CD14-positive monocyte (primary cell): ENCODE results near the gene HEYL. TPM values are rescaled to one million over a fixed set of nuclear protein-coding genes. Genes with fewer than 3 reads are reported as not detected.

ENCODE experiments used
- DNase-seq, 3 donors: peaks; one replicate each; pipeline ENCODE4 v3.0.0-alpha.2; 2011 to 2022
- H2AFZ ChIP-seq: 2 replicates; pipeline ENCODE4 v1.6.0; 2012; ENCODE audit warnings: mild to moderate bottlenecking, low read depth, low read length, inconsistent platforms; ENCODE audit not compliant: insufficient read depth, poor library complexity, severe bottlenecking
- H3K27ac ChIP-seq, 2 donors: 1 replicate in 1 of 2; 2 replicates in 1 of 2; pipeline ENCODE4 v1.5.1; 2012 to 2013; ENCODE audit warnings: low read length in 2 of 2, control low read depth in 1 of 2, inconsistent platforms in 1 of 2, low read depth in 1 of 2, mild to moderate bottlenecking in 1 of 2
- H3K27me3 ChIP-seq, 2 donors: one replicate each; pipeline versions ENCODE4 v1.6.0 to v1.6.1; 2011 to 2013; ENCODE audit warnings: low read length in 2 of 2; ENCODE audit not compliant: control insufficient read depth in 2 of 2, insufficient read depth in 2 of 2
- H3K36me3 ChIP-seq, 2 donors: replicated peaks in 1 of 2; 1 replicate in 1 of 2; 2 replicates in 1 of 2; pipeline versions ENCODE4 v1.5.1 to v1.6.1; 2012 to 2013; ENCODE audit warnings: low read length in 2 of 2, control low read depth in 1 of 2, inconsistent platforms in 1 of 2, mild to moderate bottlenecking in 1 of 2; ENCODE audit not compliant: insufficient read depth in 2 of 2, control insufficient read depth in 1 of 2
- H3K4me1 ChIP-seq, 2 donors: 1 replicate in 1 of 2; 2 replicates in 1 of 2; pipeline versions ENCODE4 v1.5.1 to v1.6.1; 2012 to 2013; ENCODE audit warnings: low read length in 2 of 2, control low read depth in 1 of 2, inconsistent platforms in 1 of 2, mild to moderate bottlenecking in 1 of 2, moderate library complexity in 1 of 2; ENCODE audit not compliant: insufficient read depth in 2 of 2, control insufficient read depth in 1 of 2
- H3K4me2 ChIP-seq: replicated peaks from 2 replicates; pipeline ENCODE3; 2012; ENCODE audit warnings: low read length, moderate library complexity, mild to moderate bottlenecking; ENCODE audit not compliant: poor library complexity, severe bottlenecking; ENCODE audit errors: extremely low read depth
- H3K4me3 ChIP-seq, 3 experiments: fragments of 200-600 bp in 1 of 3; sonication (generic) in 1 of 3; replicated peaks in 1 of 3; 1 replicate in 2 of 3; 2 replicates in 1 of 3; pipeline ENCODE4 v1.5.1; 2011 to 2013; ENCODE audit warnings: low read length in 3 of 3, mild to moderate bottlenecking in 3 of 3, control low read depth in 2 of 3, low read depth in 2 of 3, inconsistent platforms in 1 of 3, moderate library complexity in 1 of 3
- H3K79me2 ChIP-seq: 2 replicates; pipeline ENCODE4 v1.6.0; 2012; ENCODE audit warnings: mild to moderate bottlenecking, control low read depth, inconsistent platforms, low read length, moderate library complexity; ENCODE audit not compliant: insufficient read depth
- H3K9ac ChIP-seq: 2 replicates; pipeline ENCODE4 v1.6.0; 2017; ENCODE audit warnings: low read length, mild to moderate bottlenecking; ENCODE audit not compliant: insufficient read depth, poor library complexity, severe bottlenecking
- H3K9me3 ChIP-seq, 2 donors: replicated peaks in 1 of 2; 1 replicate in 1 of 2; 2 replicates in 1 of 2; pipeline versions ENCODE4 v1.5.1 to v1.6.1; 2012 to 2013; ENCODE audit warnings: low read length in 2 of 2, control low read depth in 1 of 2; ENCODE audit not compliant: control insufficient read depth in 1 of 2, insufficient read depth in 1 of 2
- H4K20me1 ChIP-seq: 2 replicates; pipeline ENCODE4 v1.6.0; 2012; ENCODE audit warnings: mild to moderate bottlenecking, low read length, control low read depth, moderate library complexity; ENCODE audit not compliant: insufficient read depth
- H3K27ac Mint-ChIP-seq, 7 donors: one replicate each; pipeline ENCODE4 v1.8.0; 2020; ENCODE audit warnings: mild to moderate bottlenecking in 7 of 7, mixed read lengths in 7 of 7, moderate library complexity in 6 of 7, inconsistent platforms in 2 of 7
- H3K27me3 Mint-ChIP-seq, 3 donors: one replicate each; pipeline ENCODE4 v1.8.0; 2021 to 2022; ENCODE audit warnings: low read depth in 3 of 3, mild to moderate bottlenecking in 3 of 3, mixed read lengths in 3 of 3, moderate library complexity in 3 of 3, inconsistent platforms in 1 of 3
- H3K36me3 Mint-ChIP-seq, 2 donors: one replicate each; pipeline ENCODE4 v1.8.0; 2020; ENCODE audit warnings: mixed read lengths in 2 of 2, inconsistent platforms in 1 of 2, mild to moderate bottlenecking in 1 of 2
- H3K4me1 Mint-ChIP-seq: one replicate; pipeline ENCODE4 v1.8.0; 2020; ENCODE audit warnings: mild to moderate bottlenecking, mixed read lengths
- H3K4me3 Mint-ChIP-seq, 2 donors: one replicate each; pipeline ENCODE4 v1.8.0; 2020; ENCODE audit warnings: mild to moderate bottlenecking in 2 of 2, mixed read lengths in 2 of 2, moderate library complexity in 1 of 2
- H3K9me3 Mint-ChIP-seq, 7 donors: one replicate each; pipeline ENCODE4 v1.8.0; 2020 to 2022; ENCODE audit warnings: mixed read lengths in 7 of 7, mild to moderate bottlenecking in 6 of 7, moderate library complexity in 6 of 7, inconsistent platforms in 2 of 7
- WGBS: methylation state at CpG from one replicate; pipeline ENCODE4 v1.1.5; 2013; ENCODE audit warnings: missing lambda C conversion rate; ENCODE audit not compliant: insufficient coverage; 5-methylcytosine and 5-hydroxymethylcytosine counted together
- intact Hi-C, 2 donors: fragments of 100-400 bp; cut with micrococcal nuclease; formaldehyde crosslinking; loops; one replicate each; pipeline versions ENCODE4 v1.15.0 to v1.15.1; 2023
- polyA plus RNA-seq, 3 donors: library from polyadenylated mRNA; depleted of rRNA in 1 of 3; unstranded in 2 of 3; stranded (reverse) in 1 of 3; fragments of 300-500 nt in 2 of 3; fragments of >200 nt in 1 of 3; fragmentation: Illumina TruSeq in 2 of 3; gene quantifications; 1 replicate in 2 of 3; 2 replicates in 1 of 3; pipeline ENCODE4 v1.2.3, GENCODE V29; 2012 to 2021
- TF ChIP-seq, protein P1 (sequence below): fragments of 200-600 bp; IDR thresholded peaks from one replicate; pipeline ENCODE4 v1.8.0; 2022; ENCODE audit warnings: antibody characterized with exemption, mild to moderate bottlenecking

Gene HEYL
- polyA plus RNA-seq, 3 donors = 0.04 to 0.15 (median 0.15) TPM

DNA sequence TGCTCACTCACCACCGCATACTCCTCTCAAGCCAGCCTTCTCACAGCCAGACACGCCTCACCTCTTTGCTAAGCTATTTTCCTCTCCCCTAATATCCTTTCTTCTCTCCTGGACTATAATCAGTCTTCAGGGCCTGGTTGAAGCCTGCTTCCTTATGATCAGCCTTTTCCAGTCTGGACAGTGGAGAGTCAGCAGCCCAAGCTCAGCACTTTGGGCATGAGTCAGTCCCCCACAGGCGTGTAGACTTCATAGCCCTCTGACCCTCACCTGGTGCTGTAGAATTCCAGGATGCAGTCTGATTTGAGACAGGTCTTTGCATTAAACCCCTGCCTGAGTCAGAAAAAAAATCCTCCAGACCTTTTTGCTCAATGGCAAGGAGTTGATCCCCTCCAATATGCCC is 49.3 kb upstream of the HEYL start:
- DNase-seq = no peak
- H2AFZ ChIP-seq = no peak overlapping the region
- no peak overlapping the region for H3K27ac ChIP-seq
- Mint-ChIP-seq H3K27ac (no peak overlapping the region), H3K27me3 (peaks cover 79 to 96% (median 83%) of the 10 kb centered on the region in 3 donors), H3K9me3 (peaks cover 0 to 32% (median 12%) of the 10 kb centered on the region in 7 donors), H3K36me3 (peaks cover 0 to 5% of the 10 kb centered on the region in 2 donors), H3K4me1 (peaks cover 18% of the 10 kb centered on the region), H3K4me3 (peak overlapping the region in 1 of 2 donors; percentile 13)
- TF ChIP-seq, protein P1, sequence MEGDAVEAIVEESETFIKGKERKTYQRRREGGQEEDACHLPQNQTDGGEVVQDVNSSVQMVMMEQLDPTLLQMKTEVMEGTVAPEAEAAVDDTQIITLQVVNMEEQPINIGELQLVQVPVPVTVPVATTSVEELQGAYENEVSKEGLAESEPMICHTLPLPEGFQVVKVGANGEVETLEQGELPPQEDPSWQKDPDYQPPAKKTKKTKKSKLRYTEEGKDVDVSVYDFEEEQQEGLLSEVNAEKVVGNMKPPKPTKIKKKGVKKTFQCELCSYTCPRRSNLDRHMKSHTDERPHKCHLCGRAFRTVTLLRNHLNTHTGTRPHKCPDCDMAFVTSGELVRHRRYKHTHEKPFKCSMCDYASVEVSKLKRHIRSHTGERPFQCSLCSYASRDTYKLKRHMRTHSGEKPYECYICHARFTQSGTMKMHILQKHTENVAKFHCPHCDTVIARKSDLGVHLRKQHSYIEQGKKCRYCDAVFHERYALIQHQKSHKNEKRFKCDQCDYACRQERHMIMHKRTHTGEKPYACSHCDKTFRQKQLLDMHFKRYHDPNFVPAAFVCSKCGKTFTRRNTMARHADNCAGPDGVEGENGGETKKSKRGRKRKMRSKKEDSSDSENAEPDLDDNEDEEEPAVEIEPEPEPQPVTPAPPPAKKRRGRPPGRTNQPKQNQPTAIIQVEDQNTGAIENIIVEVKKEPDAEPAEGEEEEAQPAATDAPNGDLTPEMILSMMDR = no peak
- no peaks in the 10 kb centered on the region for H3K36me3 ChIP-seq
- no peaks in the 10 kb centered on the region for H4K20me1 ChIP-seq
- H3K9me3 ChIP-seq = peaks cover 0 to 27% of the 10 kb centered on the region in 2 donors
- 77% methylated on average over 3 of the region's 3 CpGs for WGBS
- intact Hi-C loops = no loop called here
- H3K79me2 ChIP-seq = no peaks in the 10 kb centered on the region
- H3K4me2 ChIP-seq = no peak overlapping the region
- H3K27me3 ChIP-seq = peaks cover 54 to 88% of the 10 kb centered on the region in 2 donors
- H3K9ac ChIP-seq = no peak overlapping the region
- peaks cover 17 to 20% of the 10 kb centered on the region in 2 donors for H3K4me1 ChIP-seq
- no peak overlapping the region for H3K4me3 ChIP-seq

DNA sequence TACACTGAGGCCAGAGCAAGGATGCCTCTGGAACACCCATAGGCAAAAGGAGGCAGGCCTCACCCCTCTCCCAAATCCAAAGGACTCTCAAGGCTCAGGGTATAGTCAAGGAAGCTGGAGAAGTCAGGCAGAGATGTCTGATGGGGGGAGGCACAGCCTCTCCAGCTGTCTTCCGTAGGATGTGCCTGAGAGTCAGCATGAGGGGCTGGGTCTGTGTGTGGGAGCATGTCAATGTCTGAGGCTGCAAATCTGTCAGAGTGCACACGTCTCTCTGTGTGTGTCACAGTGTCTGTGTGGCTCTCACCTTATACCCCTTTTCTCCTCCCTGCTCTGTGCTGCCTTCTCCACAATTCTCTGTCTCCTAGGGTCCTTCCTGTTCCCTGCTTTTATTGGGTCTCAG is 47.8 kb upstream of the HEYL start:
- Histone ChIP-seq H3K4me2 (no peak overlapping the region), H4K20me1 (no peaks in the 10 kb centered on the region), H3K27me3 (peaks cover 49 to 88% of the 10 kb centered on the region in 2 donors), H3K4me1 (peaks cover 15 to 16% of the 10 kb centered on the region in 2 donors), H3K27ac (no peak overlapping the region), H2AFZ (no peak overlapping the region), H3K4me3 (no peak overlapping the region), H3K79me2 (no peaks in the 10 kb centered on the region), H3K9ac (no peak overlapping the region), H3K36me3 (no peaks in the 10 kb centered on the region), H3K9me3 (peaks cover 0 to 19% of the 10 kb centered on the region in 2 donors)
- TF ChIP-seq, protein P1 = no peak
- H3K36me3 Mint-ChIP-seq = peaks cover 0 to 7% of the 10 kb centered on the region in 2 donors
- peaks cover 79 to 96% (median 83%) of the 10 kb centered on the region in 3 donors for H3K27me3 Mint-ChIP-seq
- no peak overlapping the region for H3K27ac Mint-ChIP-seq
- no peak for DNase-seq
- peaks cover 13% of the 10 kb centered on the region for H3K4me1 Mint-ChIP-seq
- peaks cover 0 to 31% (median 11%) of the 10 kb centered on the region in 7 donors for H3K9me3 Mint-ChIP-seq
- 80% methylated on average over 1 of the region's 2 CpGs for WGBS
- H3K4me3 Mint-ChIP-seq = no peak overlapping the region
- intact Hi-C loops = no loop called here
